ENCODE measurements around the gene TNFRSF9.

Gene TNFRSF9

DNA sequence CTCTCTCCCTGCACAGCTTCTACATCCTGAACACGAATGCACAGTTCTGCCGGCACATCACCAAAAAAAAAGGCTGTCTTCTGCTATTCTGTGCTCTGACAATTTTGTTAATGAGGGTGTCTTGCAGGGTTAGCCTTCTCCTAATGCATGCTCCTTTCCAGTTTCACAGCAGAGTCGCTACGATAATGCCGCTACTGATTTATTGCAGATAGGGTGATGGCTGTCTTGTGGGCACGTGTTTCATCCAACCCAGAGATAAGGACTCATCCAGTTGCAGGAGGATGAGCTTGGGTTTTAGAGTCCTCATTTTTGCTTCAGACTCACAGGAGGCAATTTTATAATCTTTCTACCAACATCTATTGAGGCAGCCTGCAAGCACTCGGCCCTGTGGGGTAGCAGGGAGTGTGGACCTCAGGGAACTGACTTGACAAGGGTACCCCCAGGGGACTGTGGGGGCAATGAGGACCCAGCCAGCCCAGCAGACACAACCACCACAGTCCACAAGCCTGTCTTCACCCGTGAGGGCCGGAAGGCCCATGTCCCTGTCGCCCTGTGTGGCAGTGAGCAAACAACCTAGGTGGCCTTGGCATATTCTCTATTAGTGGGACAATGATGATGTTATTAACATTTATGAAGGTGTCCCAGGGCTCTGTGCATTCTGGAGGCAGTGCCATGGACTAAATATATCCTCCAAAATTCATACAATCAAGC, 72.4 kb downstream of the TNFRSF9 start:
- no peak for TF ChIP-seq CTCF (IDR thresholded peaks at IDR 0.05; ENCODE audit: control extremely low read depth, extremely low read depth, low read depth, missing control alignments)
- POLR2A ChIA-PET: no interaction called here
- no peak for DNase-seq (ENCODE audit: extremely low spot score)
- CTCF ChIA-PET: interaction anchor here (1.0 kb wide), 1 partner anchor 10 kb away, joined by 3 read pairs; no protein-coding TSS in a partner anchor

- no peak for DNase-seq (ENCODE audit: extremely low spot score)
- no peak for TF ChIP-seq CTCF (IDR thresholded peaks at IDR 0.05; ENCODE audit: control extremely low read depth, extremely low read depth, low read depth, missing control alignments)
- CTCF ChIA-PET: no interaction called here
- POLR2A ChIA-PET: no interaction called here
Measured at GRCh38 chr1:7865978-7866377, 74.7 kb downstream of the TNFRSF9 start.
